ENCODE data around the gene UBALD1.

UBALD1 gene

DNA sequence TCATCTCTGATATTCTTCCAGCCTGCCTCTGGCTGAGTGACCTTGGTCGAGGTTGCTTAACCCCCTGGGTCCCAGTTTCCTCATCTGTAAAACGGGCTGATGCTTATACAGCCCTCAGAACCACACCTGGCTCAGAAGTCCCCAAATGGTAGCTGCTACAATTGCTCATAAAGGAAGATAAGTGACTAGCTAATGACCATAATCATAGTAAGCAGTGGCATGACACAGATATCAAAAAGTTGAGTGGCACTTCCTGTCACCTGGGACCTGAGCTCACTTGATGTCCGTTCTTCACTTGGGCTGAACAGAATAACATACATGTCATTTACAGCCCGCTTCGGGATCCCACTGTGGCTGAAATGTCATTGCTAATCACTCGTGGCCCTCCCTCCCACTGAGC lies 11.7 kb upstream of the UBALD1 start:
- H3K27ac ChIP-seq: peak overlapping the region; percentile 83
- TF ChIP-seq, protein P1, sequence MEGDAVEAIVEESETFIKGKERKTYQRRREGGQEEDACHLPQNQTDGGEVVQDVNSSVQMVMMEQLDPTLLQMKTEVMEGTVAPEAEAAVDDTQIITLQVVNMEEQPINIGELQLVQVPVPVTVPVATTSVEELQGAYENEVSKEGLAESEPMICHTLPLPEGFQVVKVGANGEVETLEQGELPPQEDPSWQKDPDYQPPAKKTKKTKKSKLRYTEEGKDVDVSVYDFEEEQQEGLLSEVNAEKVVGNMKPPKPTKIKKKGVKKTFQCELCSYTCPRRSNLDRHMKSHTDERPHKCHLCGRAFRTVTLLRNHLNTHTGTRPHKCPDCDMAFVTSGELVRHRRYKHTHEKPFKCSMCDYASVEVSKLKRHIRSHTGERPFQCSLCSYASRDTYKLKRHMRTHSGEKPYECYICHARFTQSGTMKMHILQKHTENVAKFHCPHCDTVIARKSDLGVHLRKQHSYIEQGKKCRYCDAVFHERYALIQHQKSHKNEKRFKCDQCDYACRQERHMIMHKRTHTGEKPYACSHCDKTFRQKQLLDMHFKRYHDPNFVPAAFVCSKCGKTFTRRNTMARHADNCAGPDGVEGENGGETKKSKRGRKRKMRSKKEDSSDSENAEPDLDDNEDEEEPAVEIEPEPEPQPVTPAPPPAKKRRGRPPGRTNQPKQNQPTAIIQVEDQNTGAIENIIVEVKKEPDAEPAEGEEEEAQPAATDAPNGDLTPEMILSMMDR (conservative IDR thresholded peaks at IDR 0.05; ENCODE audit: low read depth): no peak
- POLR2A ChIA-PET (ENCODE audit: low non-redundant PET): no interaction called here

DNA sequence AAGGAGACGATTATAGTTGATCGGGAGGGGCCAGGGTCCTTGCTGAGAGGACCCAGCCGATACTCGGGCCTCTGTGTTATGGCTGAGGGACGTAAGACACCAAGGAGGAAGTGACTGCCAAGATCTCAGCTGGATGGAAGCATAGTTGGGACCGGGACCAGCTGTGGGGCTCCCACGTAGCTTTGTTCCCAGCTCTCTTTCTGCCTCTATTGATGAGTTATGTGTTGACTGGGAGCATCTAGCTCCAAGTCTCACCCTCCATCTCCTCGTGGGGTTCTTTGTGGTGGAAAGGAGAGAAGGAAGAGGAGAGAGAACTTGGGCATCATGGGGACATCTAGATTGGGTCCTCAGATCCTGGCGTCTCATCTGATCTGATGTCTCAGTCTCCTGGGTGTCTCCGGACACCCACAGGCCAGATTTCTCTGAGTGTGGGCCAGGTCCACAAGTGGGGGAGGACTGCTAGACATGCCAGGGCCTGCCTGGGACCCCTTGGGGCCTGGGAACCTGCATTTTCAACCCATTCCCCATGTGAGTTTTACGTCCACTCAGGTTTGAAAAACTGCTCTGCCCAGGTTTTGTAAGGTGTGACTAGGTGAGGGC lies 11.0 kb upstream of the UBALD1 start:
- ChIA-PET CTCF (no interaction called here), POLR2A (ENCODE audit: low non-redundant PET) (interaction anchor here (0.6 kb wide), 1 partner anchor 15 kb away, joined by 3 read pairs; no protein-coding TSS in a partner anchor)
- TF ChIP-seq, protein P1 (conservative IDR thresholded peaks at IDR 0.05; ENCODE audit: low read depth): no peak
- no peak for DNase-seq (ENCODE audit: low spot score)
- H3K27ac ChIP-seq: peak overlapping the region; percentile 83

More for the DNA sequence above, 11.7 kb upstream of the UBALD1 start:
- CTCF ChIA-PET: no interaction called here
- no peak for DNase-seq (ENCODE audit: low spot score)

DNA sequence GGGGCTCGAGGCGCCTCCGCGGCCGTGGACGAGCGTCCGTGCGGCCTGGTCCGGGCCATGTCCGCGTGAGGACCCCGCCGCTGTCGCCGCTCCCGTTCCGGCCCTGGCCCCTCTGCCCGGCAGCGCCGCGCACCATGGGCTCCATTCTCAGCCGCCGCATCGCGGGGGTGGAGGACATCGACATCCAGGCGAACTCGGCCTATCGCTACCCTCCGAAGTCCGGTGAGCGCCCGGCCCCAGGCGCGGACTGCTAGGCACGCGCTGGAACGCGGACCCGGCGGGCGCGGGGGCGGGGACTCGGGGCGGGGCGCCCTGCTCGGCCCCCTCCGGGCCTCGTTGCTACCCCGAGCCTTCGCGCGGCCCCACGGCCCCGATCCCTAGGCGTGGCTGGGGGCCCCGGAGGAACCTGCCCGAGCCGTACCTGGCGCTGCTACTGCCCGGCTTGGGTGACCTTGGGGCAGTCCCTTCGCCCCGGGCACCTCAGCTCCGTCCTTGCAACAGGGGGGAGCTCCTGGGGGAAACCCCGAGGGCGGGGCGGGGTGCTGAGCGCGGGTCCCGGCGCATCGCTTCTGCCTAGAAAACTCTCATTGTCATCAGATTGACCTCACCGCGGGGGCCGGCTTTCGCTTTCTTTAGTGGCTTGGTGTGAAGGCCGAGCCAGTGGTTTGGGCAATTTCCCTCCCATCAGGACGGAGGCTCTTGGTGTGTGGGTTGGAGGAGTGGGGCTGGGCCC lies 10.3 kb upstream of the UBALD1 start:
- POLR2A ChIA-PET (ENCODE audit: low non-redundant PET): no interaction called here

DNA sequence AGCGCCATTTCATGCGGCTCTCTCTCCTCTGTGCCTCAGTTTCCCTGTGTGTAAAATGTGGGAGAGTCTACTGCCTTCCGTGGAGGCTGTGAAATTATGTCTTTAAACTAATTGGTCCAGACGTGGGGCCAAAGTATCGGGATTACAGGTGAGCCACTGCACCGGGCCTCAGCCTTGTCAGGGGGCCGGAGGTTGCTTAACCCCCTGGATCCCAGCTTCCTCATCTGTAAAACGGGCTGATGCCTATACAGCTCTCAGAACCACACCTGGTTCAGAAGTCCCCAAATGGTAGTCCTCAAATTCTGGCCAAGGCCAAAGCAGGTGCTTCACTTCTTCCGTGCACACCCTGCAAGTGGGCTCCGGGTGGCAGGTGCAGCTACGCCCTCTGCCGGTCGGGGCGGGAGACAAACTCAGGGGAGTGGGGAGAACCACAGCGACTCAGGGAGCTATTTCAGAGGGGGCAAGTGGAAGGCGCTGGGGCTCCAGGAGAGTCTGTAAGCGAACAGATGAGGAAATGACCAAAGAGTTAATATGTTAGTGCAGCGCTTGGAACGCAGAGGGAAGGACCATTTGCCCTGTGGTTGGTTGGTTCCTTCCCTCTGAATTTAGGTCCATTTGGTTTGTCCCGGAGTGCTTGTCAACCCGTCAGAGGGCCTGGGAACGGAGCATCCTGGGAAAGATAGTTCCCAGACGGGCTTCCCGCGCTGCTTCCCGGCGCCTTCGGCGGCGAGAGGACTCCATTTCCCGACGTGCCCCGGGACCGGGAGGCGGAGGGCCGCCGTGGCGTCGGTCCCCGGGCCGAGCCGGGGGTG lies 9.5 kb upstream of the UBALD1 start, which contains the start of gene MGRN1:
Gene MGRN1 (plus strand): TSS at position 812 of the 812 bp plus-strand sequence. CDS start 135 bp downstream, outside the sequence.
- ChIA-PET CTCF (interaction anchor here (0.6 to 1.2 kb wide), 15 partner anchors 8 to 371 kb away, joined by 3 to 10 read pairs (median 4); partner anchors contain the start of gene UBALD1), POLR2A (ENCODE audit: low non-redundant PET) (no interaction called here)
- TF ChIP-seq, protein P1 (conservative IDR thresholded peaks at IDR 0.05; ENCODE audit: low read depth): peak; percentile 94
- H3K27ac ChIP-seq: peak within 1 kb of the TSS; percentile 83
- DNase-seq (ENCODE audit: low spot score): peak; percentile 95

More for the DNA sequence above, 10.3 kb upstream of the UBALD1 start:
- CTCF ChIA-PET: interaction anchor here (0.6 to 1.2 kb wide), 12 partner anchors 8 to 199 kb away, joined by 3 to 10 read pairs (median 4); partner anchors contain the start of gene UBALD1
- peak overlapping the region; percentile 83 for H3K27ac ChIP-seq
- TF ChIP-seq, protein P1 (conservative IDR thresholded peaks at IDR 0.05; ENCODE audit: low read depth): no peak
- peak; percentile 66 for DNase-seq (ENCODE audit: low spot score)

DNA sequence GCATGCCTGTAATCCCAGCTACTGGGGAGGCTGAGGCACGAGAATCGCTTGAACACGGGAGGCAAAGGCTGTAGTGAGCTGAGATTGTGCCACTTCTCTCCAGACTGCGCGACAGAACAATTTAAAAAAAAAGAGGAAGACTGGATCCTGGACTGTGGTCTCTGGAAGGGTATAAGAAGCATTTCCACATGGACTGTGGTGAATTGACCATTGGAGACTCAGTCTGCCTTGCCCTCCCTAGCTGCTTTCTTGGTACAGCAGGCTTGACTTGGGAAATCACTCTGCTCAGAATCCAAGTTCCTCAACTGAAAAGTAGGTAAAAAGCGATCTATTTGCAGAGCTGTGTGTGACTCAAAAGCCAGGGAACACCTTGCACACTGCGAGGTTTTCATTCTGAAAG lies 8.9 kb upstream of the UBALD1 start:
- POLR2A ChIA-PET (ENCODE audit: low non-redundant PET): no interaction called here
- H3K27ac ChIP-seq: no peak overlapping the region
- CTCF ChIA-PET: interaction anchor here (0.7 to 1.2 kb wide), 9 partner anchors 8 to 286 kb away, joined by 3 to 10 read pairs (median 4); no protein-coding TSS in a partner anchor
- TF ChIP-seq, protein P1 (conservative IDR thresholded peaks at IDR 0.05; ENCODE audit: low read depth): no peak
- DNase-seq (ENCODE audit: low spot score): no peak

All from RWPE1 (cell line).